Renal cortex interstitium (tissue), 15 donors: ENCODE results near the gene GLTP. TPM values are rescaled to one million over a fixed set of nuclear protein-coding genes. Genes with fewer than 3 reads are reported as not detected.
"Not testable (repeated sequence)": the region's sequence is repeated elsewhere in the genome, so short reads cannot be mapped to it uniquely, and the experiment has no call there.

Experiments
- DNase-seq, 11 donors: peaks; one replicate each; pipeline ENCODE4 v3.0.0-alpha.2; 2013; ENCODE audit warnings: low read depth in 9 of 11, low spot score in 4 of 11; ENCODE audit errors: extremely low read depth in 1 of 11
- long read RNA-seq, 16 experiments: transcript quantifications; one replicate each; lab custom pipeline, GENCODE V29; 2026
- polyA plus RNA-seq, 3 donors: library from polyadenylated mRNA; unstranded; fragments of 120-200 nt; gene quantifications; one replicate each; pipeline ENCODE4 v1.2.1, GENCODE V29; 2013; ENCODE audit not compliant: insufficient read length in 3 of 3

The GLTP gene
- 10 to 100 TPM; 32.4 to 36.4 (median 33.5) TPM for polyA plus RNA-seq
- long read RNA-seq, donor 1, transcript GLTP-201 (5 exons, 2,356 nt): major isoform, 6 of 6 reads
- long read RNA-seq, donor 1, partial matches to known transcripts: 0 of 6 reads
- long read RNA-seq, donor 1, other reads (novel, unspliced or antisense): 0 of 6 reads
- long read RNA-seq, donor 2, transcript GLTP-201 (5 exons, 2,356 nt): major isoform, 10 of 11 reads
- long read RNA-seq, donor 2, partial matches to known transcripts: 0 of 11 reads
- long read RNA-seq, donor 2, other reads (novel, unspliced or antisense): 0 of 11 reads
- long read RNA-seq, donor 3, transcript GLTP-201 (5 exons, 2,356 nt): major isoform, 18 of 19 reads
- long read RNA-seq, donor 3, partial matches to known transcripts: 0 of 19 reads
- long read RNA-seq, donor 3, other reads (novel, unspliced or antisense): 0 of 19 reads
- long read RNA-seq, donor 4, transcript GLTP-201 (5 exons, 2,356 nt): major isoform, 12 of 18 reads
- long read RNA-seq, donor 4, partial matches to known transcripts: 6 of 18 reads
- long read RNA-seq, donor 4, other reads (novel, unspliced or antisense): 0 of 18 reads
- long read RNA-seq, donor 5: 0 reads
- long read RNA-seq, donor 6, transcript GLTP-201 (5 exons, 2,356 nt): major isoform, 8 of 8 reads
- long read RNA-seq, donor 6, partial matches to known transcripts: 0 of 8 reads
- long read RNA-seq, donor 6, other reads (novel, unspliced or antisense): 0 of 8 reads
- long read RNA-seq, donor 7, transcript GLTP-201 (5 exons, 2,356 nt): major isoform, 12 of 13 reads
- long read RNA-seq, donor 7, partial matches to known transcripts: 0 of 13 reads
- long read RNA-seq, donor 7, other reads (novel, unspliced or antisense): 0 of 13 reads
- long read RNA-seq, donor 8, transcript GLTP-201 (5 exons, 2,356 nt): major isoform, 23 of 25 reads
- long read RNA-seq, donor 8, partial matches to known transcripts: 0 of 25 reads
- long read RNA-seq, donor 8, other reads (novel, unspliced or antisense): 0 of 25 reads
- long read RNA-seq, donor 9, transcript GLTP-201 (5 exons, 2,356 nt): major isoform, 11 of 11 reads
- long read RNA-seq, donor 9, partial matches to known transcripts: 0 of 11 reads
- long read RNA-seq, donor 9, other reads (novel, unspliced or antisense): 0 of 11 reads
- long read RNA-seq, donor 10, transcript GLTP-201 (5 exons, 2,356 nt): major isoform, 16 of 16 reads
- long read RNA-seq, donor 10, partial matches to known transcripts: 0 of 16 reads
- long read RNA-seq, donor 10, other reads (novel, unspliced or antisense): 0 of 16 reads
- long read RNA-seq, donor 11, transcript GLTP-201 (5 exons, 2,356 nt): major isoform, 6 of 6 reads
- long read RNA-seq, donor 11, partial matches to known transcripts: 0 of 6 reads
- long read RNA-seq, donor 11, other reads (novel, unspliced or antisense): 0 of 6 reads
- long read RNA-seq, donor 12, partial matches to known transcripts: 0 of 3 reads
- long read RNA-seq, donor 12, other reads (novel, unspliced or antisense): 0 of 3 reads
- long read RNA-seq, donor 13: 0 reads
- long read RNA-seq, donor 14, transcript GLTP-201 (5 exons, 2,356 nt): major isoform, 11 of 14 reads
- long read RNA-seq, donor 14, partial matches to known transcripts: 0 of 14 reads
- long read RNA-seq, donor 14, other reads (novel, unspliced or antisense): 0 of 14 reads
- long read RNA-seq, donor 15, transcript GLTP-201 (5 exons, 2,356 nt): major isoform, 6 of 6 reads
- long read RNA-seq, donor 15, partial matches to known transcripts: 0 of 6 reads
- long read RNA-seq, donor 15, other reads (novel, unspliced or antisense): 0 of 6 reads
- long read RNA-seq, donor 16, transcript GLTP-201 (5 exons, 2,356 nt): major isoform, 24 of 24 reads
- long read RNA-seq, donor 16, partial matches to known transcripts: 0 of 24 reads
- long read RNA-seq, donor 16, other reads (novel, unspliced or antisense): 0 of 24 reads

GRCh38 chr12:109880043-109880931, at the start of gene GLTP:
TSS of gene GLTP (minus strand) at chr12:109880541. CDS start at chr12:109880374, 167 bp downstream.
- peak in 10 of 11 donors; percentile 66 to 87 (median 82) for DNase-seq

DNA sequence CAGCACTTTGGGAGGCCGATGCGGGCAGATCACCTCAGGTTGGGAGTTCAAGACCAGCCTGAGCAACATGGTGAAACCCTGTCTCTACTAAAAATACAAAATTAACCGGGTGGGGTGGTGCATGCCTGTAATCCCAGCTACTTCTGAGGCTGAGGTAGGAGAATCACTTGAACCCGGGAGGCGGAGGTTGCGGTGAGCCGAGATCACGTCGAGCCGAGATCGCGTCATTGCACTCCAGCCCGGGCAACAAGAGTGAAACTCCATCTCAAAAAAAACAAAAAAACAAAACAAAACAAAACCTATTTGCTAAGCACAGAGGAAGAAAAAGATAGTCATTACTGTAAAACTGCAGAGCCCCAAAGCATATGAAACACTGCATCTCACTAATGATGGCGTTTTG, 49.0 kb upstream of the GLTP start:
- not testable (repeated sequence) for DNase-seq

DNA sequence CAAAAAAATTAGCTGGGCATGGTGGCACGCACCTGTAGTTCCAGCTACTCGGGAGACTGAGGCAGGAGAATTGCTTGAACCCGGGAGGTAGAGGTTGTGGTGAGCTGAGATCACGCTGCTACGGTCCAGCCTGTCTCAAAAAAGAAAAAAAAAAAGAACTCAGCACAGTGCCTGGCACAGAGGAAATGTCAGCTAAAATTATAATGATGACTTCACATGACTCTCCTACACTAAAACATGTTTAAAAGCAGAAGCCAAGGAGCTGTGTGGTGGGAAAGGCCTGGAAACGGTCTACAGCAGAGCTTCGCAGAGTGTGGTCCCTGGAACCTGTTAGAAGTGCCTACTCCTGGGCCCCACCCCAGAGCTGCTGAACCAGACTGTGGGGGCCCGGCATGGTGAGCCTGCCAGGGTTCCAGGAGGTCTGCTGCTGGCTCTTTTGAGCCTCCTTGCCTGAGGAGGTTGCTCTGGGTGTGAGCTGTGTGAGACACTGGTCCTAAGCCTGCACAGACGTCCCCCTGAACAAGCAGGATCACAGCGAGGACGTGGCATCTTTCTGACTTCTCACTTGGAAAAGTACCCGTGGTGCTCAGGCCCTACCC, 47.8 kb upstream of the GLTP start:
- no peak for DNase-seq

DNA sequence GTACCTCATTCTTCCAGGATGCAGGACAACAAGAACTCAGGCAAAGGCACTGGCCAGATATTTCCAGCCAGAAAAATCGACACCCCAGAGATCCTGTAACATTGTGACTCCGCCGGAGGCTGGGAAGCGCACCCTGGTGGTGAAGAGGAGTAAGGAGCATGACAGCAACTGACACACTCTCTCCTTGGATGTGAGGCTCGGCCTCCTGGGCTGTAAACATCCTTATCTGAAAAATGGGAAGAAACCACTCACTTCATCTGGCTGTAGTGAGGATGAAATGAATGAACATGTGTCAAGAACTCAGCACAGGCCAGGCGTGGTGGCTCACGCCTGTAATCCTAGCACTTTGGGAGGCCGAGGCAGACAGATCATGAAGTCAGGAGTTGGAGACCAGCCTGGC, 47.3 kb upstream of the GLTP start:
- DNase-seq: no peak

DNA sequence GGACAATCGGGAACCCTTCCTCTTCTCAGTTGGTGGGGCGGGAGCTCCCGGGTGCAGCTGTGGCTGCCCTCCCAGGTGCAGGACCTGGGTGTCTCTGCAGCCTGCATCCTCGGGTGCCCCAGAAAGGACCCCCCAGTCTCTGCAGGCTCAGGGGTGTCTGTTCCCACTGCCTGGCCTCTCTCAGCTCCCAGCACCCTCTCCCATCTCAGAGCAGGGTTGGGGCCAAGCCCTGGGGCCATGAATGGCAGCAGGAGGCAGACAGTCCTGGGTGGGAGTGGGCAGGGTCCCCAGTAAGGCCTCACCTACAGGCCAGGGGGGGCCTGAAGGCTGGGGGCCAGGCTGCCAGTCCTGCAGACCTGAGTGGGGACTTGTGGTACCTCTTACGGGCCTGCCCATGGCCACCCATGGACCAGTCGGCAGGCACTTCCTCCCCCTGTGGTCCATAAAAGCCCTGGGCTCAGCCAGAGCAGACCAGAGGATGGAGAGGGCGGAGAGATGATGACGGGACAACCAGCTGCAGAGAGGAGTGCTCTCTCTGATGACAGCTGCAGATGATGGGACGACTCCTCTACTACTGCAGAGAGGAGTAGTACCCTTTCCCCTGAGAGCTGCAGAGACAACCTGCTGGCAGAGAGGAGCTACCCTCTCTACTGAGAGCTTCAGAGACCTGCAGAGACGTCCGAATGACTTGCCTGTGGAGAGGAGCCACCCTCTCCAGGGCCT, 46.3 kb upstream of the GLTP start:
- no peak for DNase-seq

DNA sequence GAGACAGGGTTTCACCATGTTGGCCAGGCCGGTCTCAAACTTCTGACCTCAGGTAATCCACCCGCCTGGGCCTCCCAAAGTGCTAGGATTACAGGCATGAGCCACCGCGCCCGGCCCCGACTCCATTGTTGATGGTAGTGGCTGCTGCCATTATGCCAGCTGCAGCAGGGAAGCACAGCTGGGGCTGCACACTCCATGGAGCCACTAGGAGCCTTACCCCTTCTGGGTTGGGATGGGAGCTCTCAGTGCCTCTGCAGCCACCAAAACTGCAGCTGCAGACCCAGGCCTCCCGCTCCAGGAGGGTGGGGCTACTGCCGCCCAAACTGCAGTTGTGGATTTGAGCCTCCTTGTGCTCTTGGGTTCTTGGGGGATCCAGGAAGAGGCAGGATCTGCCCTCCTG, 45.7 kb upstream of the GLTP start:
- no peak for DNase-seq

- DNase-seq: peak in 3 of 11 donors; percentile 31 to 56 (median 41)
These were observed 45.0 kb upstream of the GLTP start for GRCh38 chr12:109925185-109925840.

GRCh38 chr12:109923481-109924245, 43.3 kb upstream of the GLTP start:
- no peak for DNase-seq

DNA sequence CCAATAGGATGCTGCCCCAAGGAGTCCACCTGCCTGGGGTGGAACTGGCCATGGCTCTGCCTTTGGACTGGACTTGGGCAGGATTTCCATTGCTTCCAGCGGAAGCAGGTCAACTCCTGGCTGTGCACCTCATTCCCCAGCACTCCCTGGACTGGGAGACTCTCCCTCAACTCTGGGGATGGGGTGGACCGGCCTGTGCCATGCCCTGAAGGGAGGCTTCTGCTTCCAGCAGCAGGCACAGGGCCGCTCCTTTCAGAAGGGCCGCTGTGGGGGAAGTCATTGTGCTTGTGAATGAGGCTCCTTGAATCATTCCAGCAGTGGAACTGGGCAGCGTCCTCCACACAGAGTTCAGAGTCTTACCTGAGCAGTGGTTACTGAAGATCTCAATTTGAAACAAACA, 42.7 kb upstream of the GLTP start:
- no peak for DNase-seq

DNA sequence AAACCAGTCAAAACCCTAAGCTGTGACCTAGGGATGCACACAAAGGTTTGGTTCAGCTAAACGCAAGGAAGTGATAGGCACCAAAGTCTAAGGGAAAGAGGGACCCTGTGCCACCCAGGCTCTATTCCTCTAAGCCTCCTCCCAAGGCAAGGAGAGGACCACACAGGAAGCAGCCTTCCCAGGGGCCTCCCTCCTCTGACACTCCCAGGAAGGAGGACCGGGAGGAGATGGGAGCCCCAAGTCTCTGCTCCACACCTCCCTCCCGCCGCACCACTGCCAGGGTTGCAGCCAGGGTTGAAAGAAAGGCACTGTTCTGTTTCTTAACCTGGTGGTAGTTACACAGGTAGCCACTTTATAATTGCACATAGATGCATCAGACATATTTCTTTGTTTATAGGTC, 41.6 kb upstream of the GLTP start:
- DNase-seq: no peak

DNA sequence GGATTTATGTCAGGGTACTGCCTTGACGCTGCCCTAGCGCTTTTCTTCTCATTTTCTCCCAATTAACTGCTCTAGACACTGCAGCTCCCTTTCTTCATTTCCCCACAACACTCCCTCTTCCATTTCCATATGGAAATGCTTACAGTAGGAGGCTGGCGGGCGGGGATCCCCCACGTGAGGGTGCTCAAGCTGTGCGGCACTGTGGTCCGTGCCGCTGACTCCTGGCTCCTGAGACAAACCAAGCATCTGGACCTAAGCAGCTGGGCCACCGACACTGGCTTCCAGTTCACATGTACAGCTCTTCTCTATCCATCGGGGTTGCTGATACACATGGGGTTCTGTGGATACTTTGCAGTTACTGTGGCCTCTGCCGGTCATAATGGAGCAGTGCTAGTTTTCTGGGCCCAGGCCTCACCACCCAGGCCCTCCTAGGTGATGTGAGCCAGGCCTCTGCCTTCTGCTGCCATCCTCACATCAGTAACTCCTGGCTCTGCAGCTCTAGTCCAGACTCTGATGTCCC, 40.0 kb upstream of the GLTP start:
- DNase-seq: no peak

- no peak for DNase-seq
These were observed 39.1 kb upstream of the GLTP start for GRCh38 chr12:109919456-109919855.

DNA sequence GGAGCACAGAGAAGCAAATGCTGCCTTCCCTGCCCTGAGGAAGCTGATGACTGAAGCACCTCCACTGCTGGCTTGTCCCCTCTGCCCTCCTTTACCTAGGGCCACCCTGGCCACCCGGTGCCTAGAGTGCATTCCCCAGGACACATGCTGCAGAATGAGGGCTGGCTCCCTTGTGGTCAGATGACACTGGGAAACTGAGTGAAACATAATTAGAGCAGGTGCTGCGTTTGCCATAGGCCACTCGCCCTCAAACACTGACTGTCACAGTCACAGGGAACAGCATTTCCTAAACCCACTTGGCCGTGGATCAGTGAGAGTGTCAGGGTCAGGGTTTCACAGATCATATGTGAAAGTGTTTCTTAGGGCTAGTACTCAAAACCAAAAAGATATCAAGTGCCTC, 35.7 kb upstream of the GLTP start:
- no peak for DNase-seq

DNA sequence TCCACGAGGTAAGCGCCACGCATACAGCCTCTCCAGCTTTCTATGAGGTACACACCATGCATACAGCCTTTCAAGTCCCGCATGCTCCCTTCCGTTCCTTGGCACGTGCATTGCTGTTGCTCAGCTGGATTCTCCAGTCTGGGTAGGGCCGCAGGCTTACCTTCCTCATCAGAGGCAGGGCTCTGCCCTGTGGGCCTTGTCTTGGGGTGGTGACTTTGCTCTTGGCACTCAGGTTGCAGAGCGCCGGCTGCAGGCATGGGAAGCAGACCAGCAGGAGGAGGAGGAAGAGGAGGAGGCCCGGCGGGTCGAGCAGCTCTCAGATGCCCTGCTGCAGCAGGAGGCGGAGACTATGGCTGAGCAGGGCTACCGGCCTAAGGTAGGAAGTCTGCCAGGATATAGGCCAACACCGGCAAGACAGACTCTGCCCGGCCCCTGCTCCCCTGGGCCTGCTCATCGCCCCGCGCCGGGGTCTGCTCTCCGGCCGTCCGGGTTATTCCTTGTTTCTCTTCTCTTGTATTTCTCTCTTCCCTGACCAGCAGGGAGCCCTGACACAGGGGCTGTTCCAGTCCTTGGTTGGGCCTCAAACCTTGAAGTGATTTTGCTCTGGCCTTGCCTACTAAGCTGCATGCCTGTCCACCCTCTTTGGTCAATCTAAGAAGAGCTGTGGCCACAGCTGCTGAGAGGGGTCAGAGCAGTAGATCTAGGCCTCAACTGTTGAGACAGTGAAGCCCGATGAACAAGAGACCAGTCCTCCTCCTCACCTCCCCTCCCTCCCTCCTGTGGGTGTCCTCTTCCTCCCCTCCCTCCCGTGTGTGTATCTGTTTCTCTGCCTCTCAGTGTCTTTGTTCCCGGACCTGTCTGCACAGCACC, 35.1 kb upstream of the GLTP start:
- no peak for DNase-seq
